Motor neuron (in vitro differentiated cells): ENCODE results near the gene EREG. TPM values are rescaled to one million over a fixed set of nuclear protein-coding genes. Genes with fewer than 3 reads are reported as not detected.
"Not testable (repeated sequence)": the region's sequence is repeated elsewhere in the genome, so short reads cannot be mapped to it uniquely, and the experiment has no call there.

Experiments
- ATAC-seq, 8 experiments: fragments of 200-7000 bp; cut with Tn5 transposase; replicated peaks in 6 of 8; 2 replicates each; pipeline ENCODE4 v1.8.0; 2021; ENCODE audit warnings: mild to moderate bottlenecking in 8 of 8, moderate library complexity in 8 of 8
- H3K27ac ChIP-seq, 2 donors: fragments of 250-450 bp; sonication (Bioruptor Pico); 2 replicates each; pipeline ENCODE4 v1.9.0; 2021; ENCODE audit warnings: antibody characterized with exemption in 2 of 2, mild to moderate bottlenecking in 2 of 2, moderate library complexity in 1 of 2
- H3K4me1 ChIP-seq, 2 donors: fragments of 250-450 bp; sonication (Bioruptor Pico); replicated peaks in 1 of 2; 2 replicates each; pipeline ENCODE4 v1.6.1; 2021; ENCODE audit warnings: antibody characterized with exemption in 2 of 2, mild to moderate bottlenecking in 2 of 2, moderate library complexity in 1 of 2
- H3K4me3 ChIP-seq, 5 donors: fragments of 250-450 bp; sonication (Bioruptor Pico); 2 replicates each; pipeline ENCODE4 v1.9.0; 2021; ENCODE audit warnings: antibody characterized with exemption in 5 of 5, mild to moderate bottlenecking in 5 of 5, moderate library complexity in 4 of 5
- WGBS, 10 experiments: fragments of 450-650 bp; shearing (Covaris generic); methylation state at CpG; one replicate each; pipeline ENCODE4 v1.0.0; 2022; 5-methylcytosine and 5-hydroxymethylcytosine counted together
- in situ Hi-C, 9 experiments: fragments of 400-800 bp; cut with MboI; loops; one replicate each; pipeline ENCODE4 v1.15.0; 2021; ENCODE audit warnings: low sequenced_read_pairs in 9 of 9, low pct_unique_long_range_greater_than_20kb in 2 of 9; ENCODE audit not compliant: unreplicated experiment in 9 of 9
- total RNA-seq, 8 experiments: library from RNA; unstranded; fragments of 300-600 nt; gene quantifications; 2 replicates each; pipeline versions ENCODE4 v1.2.3 to v1.2.4, GENCODE V29; 2022

The EREG gene
- total RNA-seq, 8 experiments from 2014 or later, result 0.09 to 5.7 (median 0.17) TPM; not detected in 1

DNA sequence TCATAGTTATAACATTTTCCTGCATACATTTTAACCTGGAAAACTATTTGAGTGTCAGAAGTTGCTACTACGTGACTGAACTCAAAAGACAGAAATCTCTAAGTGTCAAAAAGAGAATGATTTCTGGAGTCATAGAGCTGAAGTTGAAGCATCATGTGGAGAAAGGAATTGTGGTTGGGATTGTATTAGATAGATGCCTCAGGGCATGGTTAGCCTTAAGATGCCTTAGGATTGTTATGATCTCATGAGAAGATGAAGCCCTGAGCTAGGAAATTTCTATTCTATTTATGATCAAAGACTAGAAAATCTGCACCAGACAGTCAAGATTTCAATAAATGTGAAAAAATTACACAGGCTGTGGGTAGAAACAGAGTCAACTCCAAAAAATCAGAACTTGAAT, 36.4 kb upstream of the EREG start:
- 50 to 100% (median 87%) methylated on average over 1 of the region's 1 CpG; no CpG with 5 or more reads in 4 of the 10 experiments for WGBS, 10 experiments
- in situ Hi-C loops, result loop anchor here in 1 of 9 experiments (25.0 kb wide), 1 partner anchor 334 kb away; no protein-coding TSS in a partner anchor

DNA sequence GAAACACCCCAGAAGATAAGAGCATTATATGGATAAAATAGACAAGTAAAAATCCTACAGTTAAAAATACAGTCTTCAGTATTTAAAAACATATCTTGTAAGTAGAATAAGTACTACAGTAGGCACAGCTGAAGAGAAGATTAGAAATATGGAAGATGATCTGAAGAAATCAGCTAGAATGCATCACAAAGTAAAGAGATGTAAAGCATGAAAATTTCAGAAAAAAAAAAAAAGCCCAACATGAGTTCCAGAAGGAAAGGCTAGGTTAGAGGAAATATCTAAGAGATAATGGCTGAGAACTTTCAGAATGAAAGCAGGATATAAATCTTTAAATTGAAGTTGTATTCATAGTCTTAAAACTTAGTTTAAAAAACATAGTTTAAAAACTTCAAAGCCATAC, 35.6 kb upstream of the EREG start:
- in situ Hi-C loops, result loop anchor here in 1 of 9 experiments (25.0 kb wide), 1 partner anchor 333 kb away; no protein-coding TSS in a partner anchor
- no peak for ATAC-seq
- Histone ChIP-seq H3K4me3 (no peak overlapping the region), H3K27ac (no peak overlapping the region), H3K4me1 (no peaks in the 10 kb centered on the region)

More for the DNA sequence above, 36.4 kb upstream of the EREG start:
- no peaks in the 10 kb centered on the region for H3K4me1 ChIP-seq
- no peak overlapping the region for H3K4me3 ChIP-seq
- ATAC-seq, result peak in 1 of 8 experiments; percentile 40
- H3K27ac ChIP-seq, result no peak overlapping the region

DNA sequence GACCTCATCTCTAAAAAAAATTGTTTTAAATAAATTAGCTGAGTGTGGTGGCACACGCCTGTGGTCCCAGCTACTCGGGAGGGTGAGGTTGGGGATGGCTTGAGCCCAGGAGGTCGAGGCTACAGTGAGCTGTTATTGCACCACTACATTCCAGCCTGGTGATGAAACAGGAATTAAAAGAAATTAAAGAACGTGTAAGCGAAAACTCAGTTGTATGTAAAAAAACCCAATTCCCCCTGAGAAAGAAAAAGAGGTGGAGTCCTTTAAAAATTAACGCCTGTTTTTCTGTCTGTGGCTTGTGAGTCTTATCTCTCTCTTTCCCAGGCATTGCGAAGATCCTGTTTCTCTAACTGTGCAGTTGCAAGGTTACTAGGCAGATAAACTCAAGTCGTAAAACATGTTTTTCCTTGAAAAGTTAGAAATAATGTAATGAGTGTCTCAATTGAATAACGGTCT, 34.6 kb upstream of the EREG start:
- in situ Hi-C loops, result loop anchor here in 1 of 9 experiments (25.0 kb wide), 1 partner anchor 332 kb away; no protein-coding TSS in a partner anchor
- no peak for ATAC-seq
- 56 to 100% (median 82%) methylated on average over 1 to 9 of the region's 9 CpGs; no CpG with 5 or more reads in 1 of the 10 experiments for WGBS, 10 experiments

DNA sequence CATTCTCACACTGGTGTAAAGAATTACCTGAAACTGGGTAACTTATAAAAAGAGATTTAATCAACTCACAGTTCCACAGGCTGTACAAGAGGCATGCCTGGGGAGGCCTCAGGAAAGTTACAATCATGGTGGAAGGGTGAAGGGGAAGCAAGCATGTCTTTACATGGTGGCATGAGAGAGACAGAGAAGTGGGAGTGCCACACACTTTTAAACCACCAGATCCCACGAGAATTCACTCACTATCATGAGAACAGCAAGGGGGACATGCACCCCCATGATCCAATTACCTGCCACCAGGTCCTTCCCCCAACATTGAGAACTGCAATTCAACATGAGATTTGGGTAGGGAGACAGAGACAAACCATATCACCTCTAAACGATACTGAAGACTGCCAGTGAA, 33.7 kb upstream of the EREG start:
- no peak overlapping the region for H3K27ac ChIP-seq
- in situ Hi-C loops, result loop anchor here in 1 of 9 experiments (25.0 kb wide), 1 partner anchor 331 kb away; no protein-coding TSS in a partner anchor
- H3K4me1 ChIP-seq, result no peaks in the 10 kb centered on the region
- 36 to 100% (median 69%) methylated on average over 1 to 2 of the region's 2 CpGs; no CpG with 5 or more reads in 4 of the 10 experiments for WGBS, 10 experiments
- no peak for ATAC-seq
- H3K4me3 ChIP-seq, result no peak overlapping the region

More for the DNA sequence above, 34.6 kb upstream of the EREG start:
- no peaks in the 10 kb centered on the region for H3K4me1 ChIP-seq
- H3K4me3 ChIP-seq, result no peak overlapping the region
- no peak overlapping the region for H3K27ac ChIP-seq

DNA sequence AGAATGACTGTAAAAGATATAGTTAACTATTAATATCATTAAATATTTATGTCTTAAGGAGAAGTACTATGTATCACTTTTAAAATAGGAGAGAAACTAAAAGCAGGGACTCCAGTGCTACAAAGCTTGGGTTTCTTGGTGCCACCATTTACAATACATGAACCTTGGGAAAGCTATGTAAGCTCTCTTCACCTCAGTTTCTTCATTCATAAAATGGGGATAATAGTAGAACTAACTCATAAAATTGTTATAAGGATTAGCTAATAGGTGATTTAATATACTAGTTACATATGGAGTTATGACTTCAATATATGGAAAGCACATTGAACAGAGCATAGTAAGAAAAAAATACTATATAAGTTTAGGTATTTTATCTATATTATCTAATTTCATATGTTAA, 33.0 kb upstream of the EREG start:
- Histone ChIP-seq H3K4me1 (no peaks in the 10 kb centered on the region), H3K4me3 (no peak overlapping the region), H3K27ac (no peak overlapping the region)
- ATAC-seq, result no peak
- in situ Hi-C loops, result loop anchor here in 1 of 9 experiments (25.0 kb wide), 1 partner anchor 330 kb away; no protein-coding TSS in a partner anchor

DNA sequence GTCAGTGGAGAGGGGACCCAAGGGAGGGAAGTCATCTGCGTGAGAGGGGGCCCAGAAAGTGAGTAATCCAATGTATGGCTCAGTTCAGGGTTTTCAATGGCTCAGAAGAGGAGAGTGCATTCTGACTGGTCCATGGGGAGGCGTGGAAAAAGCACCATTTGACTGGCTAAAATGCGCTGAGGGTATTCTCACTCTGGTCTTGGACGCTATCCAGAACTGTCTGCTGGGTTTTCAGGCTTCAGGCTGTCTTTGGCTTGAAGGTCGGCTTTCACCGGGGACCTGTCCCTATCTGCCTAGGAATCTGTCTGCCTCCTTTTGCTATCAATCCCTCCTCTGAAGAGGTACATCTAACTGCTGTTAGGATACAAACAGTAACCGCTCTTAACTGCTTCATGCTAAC, 30.3 kb upstream of the EREG start:
- no peak overlapping the region for H3K4me3 ChIP-seq
- no peak for ATAC-seq
- no peak overlapping the region for H3K27ac ChIP-seq
- H3K4me1 ChIP-seq, result no peaks in the 10 kb centered on the region
- in situ Hi-C loops, result loop anchor here in 1 of 9 experiments (25.0 kb wide), 1 partner anchor 328 kb away; no protein-coding TSS in a partner anchor
- WGBS, 10 experiments, result 80 to 100% (median 90%) methylated on average over 1 to 7 of the region's 7 CpGs; no CpG with 5 or more reads in 1 of the 10 experiments

DNA sequence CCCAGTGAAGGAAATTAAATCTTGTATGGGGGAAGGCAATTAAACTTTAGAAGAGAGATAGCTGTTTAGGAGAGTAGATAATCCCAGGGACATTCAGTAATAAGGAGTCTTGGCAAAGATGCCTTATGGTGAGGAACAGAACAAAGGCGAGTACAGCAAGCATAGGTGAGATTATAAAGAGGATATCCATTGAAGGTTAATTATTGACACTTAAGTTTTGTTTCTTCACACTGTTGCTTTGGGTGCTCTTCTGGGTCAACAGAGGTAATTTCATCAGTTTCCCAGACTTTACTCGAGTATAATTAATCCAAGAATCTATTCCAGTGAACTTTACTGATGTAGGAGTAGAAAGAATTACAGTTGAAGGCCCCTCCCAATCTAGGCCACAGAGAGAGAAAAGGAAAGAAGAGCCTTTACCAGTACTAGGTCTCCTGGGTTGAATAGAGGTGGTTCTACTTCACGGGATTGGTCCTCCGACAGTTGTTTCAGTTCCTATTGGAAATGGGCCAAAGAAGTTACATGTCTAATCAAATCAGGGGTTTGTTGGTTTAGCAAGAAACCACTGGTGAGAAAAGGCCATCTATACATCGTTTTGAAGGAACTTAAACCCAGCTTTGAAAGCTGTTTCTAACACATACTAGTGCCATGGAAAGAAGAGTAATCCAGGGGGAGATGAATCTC, 29.5 kb upstream of the EREG start:
- in situ Hi-C loops, result loop anchor here in 1 of 9 experiments (25.0 kb wide), 1 partner anchor 327 kb away; no protein-coding TSS in a partner anchor
- 46 to 100% (median 80%) methylated on average over 1 to 5 of the region's 5 CpGs for WGBS, 10 experiments
- no peak overlapping the region for H3K4me3 ChIP-seq
- ATAC-seq, result no peak
- H3K27ac ChIP-seq, result no peak overlapping the region
- H3K4me1 ChIP-seq, result no peaks in the 10 kb centered on the region

DNA sequence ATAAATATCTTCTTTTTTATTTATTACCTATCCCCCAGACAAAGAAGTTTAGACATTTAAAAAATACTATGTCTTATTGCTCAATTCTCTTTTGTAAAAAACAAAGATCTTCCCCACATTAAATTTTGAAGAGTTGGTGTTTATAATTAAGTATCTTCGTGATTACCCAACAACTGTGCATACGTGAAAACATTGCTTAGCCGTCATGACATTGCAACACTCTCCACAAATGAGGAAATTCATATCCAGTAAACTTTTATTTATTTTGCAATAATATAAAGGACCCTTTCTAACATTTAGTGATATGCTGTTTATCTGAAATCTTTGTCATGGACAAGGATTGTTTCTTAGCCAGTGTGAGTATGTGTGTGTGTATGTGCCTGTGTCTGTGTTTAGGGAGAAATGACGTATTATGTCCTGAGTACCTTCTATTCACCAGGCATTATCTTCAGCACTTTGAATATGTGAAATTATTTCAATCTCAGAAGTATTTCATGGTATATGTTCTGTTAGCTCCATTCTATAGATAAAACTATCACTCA, 26.1 kb upstream of the EREG start:
- Histone ChIP-seq H3K27ac (no peak overlapping the region), H3K4me3 (no peak overlapping the region), H3K4me1 (no peaks in the 10 kb centered on the region)
- WGBS, 10 experiments, result 33 to 100% (median 91%) methylated on average over 2 to 4 of the region's 4 CpGs
- in situ Hi-C loops, result loop anchor here in 1 of 9 experiments (25.0 kb wide), 1 partner anchor 323 kb away; no protein-coding TSS in a partner anchor
- no peak for ATAC-seq

DNA sequence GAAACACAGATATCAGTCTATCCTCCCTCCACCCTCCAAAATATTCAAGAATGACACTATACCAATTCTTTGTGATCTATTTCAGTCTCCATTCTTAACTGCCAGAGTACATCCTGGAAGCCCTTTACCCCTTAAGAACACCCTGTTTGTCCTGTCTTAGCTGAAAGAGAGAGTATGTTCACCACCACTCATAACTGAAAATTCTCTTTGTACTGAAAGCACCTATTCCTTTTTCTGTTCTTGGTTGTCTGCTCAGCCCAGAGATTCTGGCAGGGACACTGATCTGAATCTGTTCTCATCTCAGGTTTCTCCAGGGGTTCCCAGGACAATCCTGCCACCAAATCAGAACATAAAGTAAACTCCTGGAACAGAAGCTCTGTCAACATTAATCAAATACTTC, 25.4 kb upstream of the EREG start:
- in situ Hi-C loops, result loop anchor here in 1 of 9 experiments (25.0 kb wide), 1 partner anchor 323 kb away; no protein-coding TSS in a partner anchor
- H3K4me3 ChIP-seq, result no peak overlapping the region
- no peak for ATAC-seq
- H3K27ac ChIP-seq, result no peak overlapping the region
- no peaks in the 10 kb centered on the region for H3K4me1 ChIP-seq

DNA sequence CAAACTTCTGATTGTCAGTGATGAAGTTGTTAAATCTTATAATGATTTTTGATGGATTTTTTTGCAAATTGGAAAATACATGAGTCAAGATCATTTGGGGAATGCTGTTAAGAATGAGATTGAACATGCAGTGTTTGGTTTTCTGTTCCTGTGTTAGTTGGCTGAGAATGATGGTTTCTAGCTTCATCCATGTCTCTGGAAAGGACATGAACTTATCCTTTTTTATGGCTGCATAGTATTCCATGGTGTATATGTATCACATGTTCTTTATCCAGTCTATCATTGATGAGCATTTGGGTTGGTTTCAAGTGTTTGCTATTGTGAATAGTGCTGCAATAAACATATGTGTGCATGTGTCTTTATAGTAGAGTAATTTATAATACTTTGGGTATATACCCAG, 24.5 kb upstream of the EREG start:
- in situ Hi-C loops, result loop anchor here in 1 of 9 experiments (25.0 kb wide), 1 partner anchor 322 kb away; no protein-coding TSS in a partner anchor
- not testable (repeated sequence) for H3K4me3 ChIP-seq, ATAC-seq

DNA sequence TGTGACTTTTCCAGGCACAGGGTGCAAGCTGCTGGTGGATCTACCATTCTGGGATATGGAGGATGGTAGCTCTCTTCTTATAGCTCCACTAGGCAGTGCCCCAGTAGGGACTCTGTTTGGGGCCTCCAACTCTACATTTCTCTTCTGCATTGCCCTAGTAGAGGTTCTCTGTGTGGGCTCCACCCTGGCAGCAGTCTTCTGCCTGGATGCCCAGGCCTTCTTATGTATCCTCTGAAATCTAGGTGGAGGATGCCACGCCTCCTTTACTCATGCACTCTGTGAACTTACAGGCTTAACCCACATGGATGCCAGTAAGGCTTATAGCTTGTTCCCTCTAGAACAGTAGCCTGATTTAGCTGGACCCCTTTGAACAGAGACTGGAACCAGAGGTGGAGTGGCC, 20.9 kb upstream of the EREG start:
- H3K4me3 ChIP-seq, result no peak overlapping the region
- WGBS, 10 experiments, result 0 to 33% (median 14%) methylated on average over 1 of the region's 1 CpG; no CpG with 5 or more reads in 7 of the 10 experiments
- no peak for ATAC-seq
- H3K4me1 ChIP-seq, result no peaks in the 10 kb centered on the region
- H3K27ac ChIP-seq, result no peak overlapping the region
- in situ Hi-C loops, result loop anchor here in 1 of 9 experiments (25.0 kb wide), 1 partner anchor 318 kb away; no protein-coding TSS in a partner anchor

More for the DNA sequence above, 24.5 kb upstream of the EREG start:
- not testable (repeated sequence) for H3K27ac ChIP-seq, H3K4me1 ChIP-seq

DNA sequence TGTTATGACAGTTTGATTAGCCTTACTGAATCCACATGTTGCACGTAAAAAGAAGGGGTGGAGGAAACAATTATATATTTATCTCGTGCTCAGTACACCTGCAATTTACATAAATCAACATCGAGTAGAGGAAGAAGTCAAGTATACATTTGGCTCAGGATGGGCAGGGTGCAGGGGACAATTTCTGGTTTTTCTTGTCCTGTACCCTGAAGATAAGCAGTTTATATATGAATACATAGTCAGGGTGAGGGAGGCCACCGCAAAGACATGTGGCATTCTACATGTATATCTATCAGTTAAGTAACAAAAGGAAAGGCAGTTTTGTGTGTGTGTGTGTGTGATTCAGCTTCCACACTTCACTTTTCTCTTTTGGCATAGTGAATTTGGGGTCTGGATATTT, 11.1 kb upstream of the EREG start:
- Histone ChIP-seq H3K4me1 (no peaks in the 10 kb centered on the region), H3K27ac (no peak overlapping the region), H3K4me3 (no peak overlapping the region)
- 12 to 88% (median 55%) methylated on average over 2 to 4 of the region's 4 CpGs; no CpG with 5 or more reads in 1 of the 10 experiments for WGBS, 10 experiments
- in situ Hi-C loops, result loop anchor here in 1 of 9 experiments (25.0 kb wide), 1 partner anchor 308 kb away; no protein-coding TSS in a partner anchor
- ATAC-seq, result no peak

DNA sequence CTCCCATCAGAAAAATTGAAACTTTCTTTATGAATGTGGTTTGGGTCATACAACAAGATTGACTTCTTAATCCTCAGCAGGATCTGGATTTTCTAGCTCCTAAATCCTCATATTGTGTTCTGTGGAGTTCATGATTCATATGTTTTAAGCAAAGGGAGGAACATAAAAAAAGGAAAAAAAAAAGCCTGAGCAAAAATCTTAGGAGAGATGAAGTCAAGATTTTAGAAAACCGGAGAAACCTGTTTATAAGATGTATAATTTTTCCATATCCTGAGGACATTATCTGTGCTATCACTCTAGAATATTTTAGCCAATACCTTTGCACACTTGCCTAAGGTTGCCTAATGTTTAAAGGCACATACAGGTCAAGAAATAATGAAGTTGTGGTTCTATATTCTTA, 7.0 kb upstream of the EREG start:
- no peak overlapping the region for H3K27ac ChIP-seq
- no peaks in the 10 kb centered on the region for H3K4me1 ChIP-seq
- ATAC-seq, result no peak
- H3K4me3 ChIP-seq, result no peak overlapping the region
- WGBS, 10 experiments, result 11 to 100% (median 67%) methylated on average over 1 of the region's 1 CpG; no CpG with 5 or more reads in 1 of the 10 experiments
- in situ Hi-C loops, result loop anchor here in 1 of 9 experiments (25.0 kb wide), 1 partner anchor 304 kb away; no protein-coding TSS in a partner anchor
